ENCODE data around the gene NPIPB2.
"Not testable (repeated sequence)": the region's sequence is repeated elsewhere in the genome, so short reads cannot be mapped to it uniquely, and the experiment has no call there.

NPIPB2 gene

GRCh38 chr16:11941945-11942344, at the start of gene NPIPB2:
TSS of gene NPIPB2 (minus strand) at chr16:11942045. CDS start at chr16:11942045, 0 bp downstream.
- DNase-seq: not testable (repeated sequence)

GRCh38 chr16:11990702-11991390, 49.0 kb upstream of the NPIPB2 start:
- no peak for DNase-seq

GRCh38 chr16:11988258-11988978, 46.6 kb upstream of the NPIPB2 start:
- DNase-seq: no peak

GRCh38 chr16:11986521-11987057, 44.7 kb upstream of the NPIPB2 start:
- DNase-seq: no peak

GRCh38 chr16:11985250-11985649, 43.4 kb upstream of the NPIPB2 start:
- no peak for DNase-seq

- DNase-seq: no peak
Observed at GRCh38 chr16:11980136-11980844, 38.4 kb upstream of the NPIPB2 start.

- no peak for DNase-seq
Observed at GRCh38 chr16:11979013-11979672, 37.3 kb upstream of the NPIPB2 start.

- no peak for DNase-seq
Observed at GRCh38 chr16:11978080-11978479, 36.2 kb upstream of the NPIPB2 start.

- peak in 1 of 2 experiments; percentile 24 for DNase-seq
Observed at GRCh38 chr16:11977376-11978041, 35.7 kb upstream of the NPIPB2 start.

- no peak for DNase-seq
Observed at GRCh38 chr16:11976850-11977375, 35.1 kb upstream of the NPIPB2 start.

GRCh38 chr16:11973070-11973469, 31.2 kb upstream of the NPIPB2 start:
- no peak for DNase-seq

GRCh38 chr16:11972128-11972527, 30.3 kb upstream of the NPIPB2 start:
- DNase-seq: peak in 1 of 2 experiments; percentile 16

GRCh38 chr16:11970292-11970691, 28.4 kb upstream of the NPIPB2 start:
- DNase-seq: not testable (repeated sequence)

GRCh38 chr16:11968577-11968976, 26.7 kb upstream of the NPIPB2 start:
- no peak for DNase-seq

- no peak for DNase-seq
Observed at GRCh38 chr16:11967195-11967911, 25.5 kb upstream of the NPIPB2 start.

GRCh38 chr16:11966173-11966572, 24.3 kb upstream of the NPIPB2 start:
- no peak for DNase-seq

- DNase-seq: no peak
Observed at GRCh38 chr16:11964761-11965551, 23.1 kb upstream of the NPIPB2 start, which contains the start of gene TNFRSF17. TSS of gene TNFRSF17 (plus strand) at chr16:11965210. CDS start at chr16:11965325, 115 bp downstream.

- no peak for DNase-seq
Observed at GRCh38 chr16:11963706-11964105, 21.9 kb upstream of the NPIPB2 start.

GRCh38 chr16:11962978-11963377, 21.1 kb upstream of the NPIPB2 start:
- DNase-seq: not testable (repeated sequence)

GRCh38 chr16:11962457-11962856, 20.6 kb upstream of the NPIPB2 start:
- DNase-seq: not testable (repeated sequence)
